ENCODE data around the gene TMEM163.
"Not testable (repeated sequence)": the region's sequence is repeated elsewhere in the genome, so short reads cannot be mapped to it uniquely, and the experiment has no call there.

Gene TMEM163

GRCh38 chr2:134619250-134619649 lies 99.5 kb downstream of the TMEM163 start:
- no peak for DNase-seq

- DNase-seq: not testable (repeated sequence)
These were observed 103.3 kb downstream of the TMEM163 start for GRCh38 chr2:134615480-134615879.

GRCh38 chr2:134611316-134611715 lies 107.5 kb downstream of the TMEM163 start:
- no peak for DNase-seq

GRCh38 chr2:134610871-134611270 lies 107.9 kb downstream of the TMEM163 start:
- DNase-seq: no peak

- no peak for DNase-seq
These were observed 108.8 kb downstream of the TMEM163 start for GRCh38 chr2:134609924-134610513.

- DNase-seq: no peak
These were observed 114.8 kb downstream of the TMEM163 start for GRCh38 chr2:134603966-134604365.

GRCh38 chr2:134602666-134603065 lies 116.1 kb downstream of the TMEM163 start:
- no peak for DNase-seq

GRCh38 chr2:134601264-134601663 lies 117.5 kb downstream of the TMEM163 start:
- no peak for DNase-seq

- DNase-seq: no peak
These were observed 118.6 kb downstream of the TMEM163 start for GRCh38 chr2:134600208-134600607.

GRCh38 chr2:134599236-134599635 lies 119.6 kb downstream of the TMEM163 start:
- DNase-seq: no peak

GRCh38 chr2:134594399-134594798 lies 124.4 kb downstream of the TMEM163 start:
- DNase-seq: no peak

GRCh38 chr2:134593519-134593918 lies 125.3 kb downstream of the TMEM163 start:
- no peak for DNase-seq

- no peak for DNase-seq
These were observed 126.4 kb downstream of the TMEM163 start for GRCh38 chr2:134592377-134592776.

GRCh38 chr2:134591526-134591925 lies 127.3 kb downstream of the TMEM163 start:
- no peak for DNase-seq

- DNase-seq: no peak
These were observed 128.1 kb downstream of the TMEM163 start for GRCh38 chr2:134590679-134591078.

GRCh38 chr2:134589171-134590083 lies 129.4 kb downstream of the TMEM163 start:
- not testable (repeated sequence) for DNase-seq

GRCh38 chr2:134588556-134588955 lies 130.2 kb downstream of the TMEM163 start:
- DNase-seq: no peak

GRCh38 chr2:134586326-134586965 lies 132.4 kb downstream of the TMEM163 start:
- peak; percentile 72 to 94 (median 84) for DNase-seq

- DNase-seq: peak; percentile 43 to 78 (median 68)
These were observed 134.7 kb downstream of the TMEM163 start for GRCh38 chr2:134583997-134584520.

- no peak for DNase-seq
These were observed 135.3 kb downstream of the TMEM163 start for GRCh38 chr2:134583462-134583861.

GRCh38 chr2:134582547-134582899 lies 136.3 kb downstream of the TMEM163 start:
- DNase-seq: peak; percentile 54 to 77 (median 64)

- peak in 3 of 4 experiments; percentile 21 to 30 (median 22) for DNase-seq
These were observed 136.8 kb downstream of the TMEM163 start for GRCh38 chr2:134581877-134582546.

- no peak for DNase-seq
These were observed 140.5 kb downstream of the TMEM163 start for GRCh38 chr2:134578316-134578715.
